AG09319 (cell line): ENCODE measurements around the gene PCMTD2.

Source experiments
- DNase-seq: peaks from one replicate; pipeline ENCODE4 v3.0.0-alpha.2; 2010; ENCODE audit warnings: low read depth; ENCODE audit errors: extremely low read depth
- CTCF ChIP-seq: IDR thresholded peaks from 2 replicates; pipeline ENCODE4 v1.5.1; 2011; ENCODE audit warnings: low read depth, mild to moderate bottlenecking, inconsistent platforms, low read length, moderate library complexity

Gene PCMTD2

DNA sequence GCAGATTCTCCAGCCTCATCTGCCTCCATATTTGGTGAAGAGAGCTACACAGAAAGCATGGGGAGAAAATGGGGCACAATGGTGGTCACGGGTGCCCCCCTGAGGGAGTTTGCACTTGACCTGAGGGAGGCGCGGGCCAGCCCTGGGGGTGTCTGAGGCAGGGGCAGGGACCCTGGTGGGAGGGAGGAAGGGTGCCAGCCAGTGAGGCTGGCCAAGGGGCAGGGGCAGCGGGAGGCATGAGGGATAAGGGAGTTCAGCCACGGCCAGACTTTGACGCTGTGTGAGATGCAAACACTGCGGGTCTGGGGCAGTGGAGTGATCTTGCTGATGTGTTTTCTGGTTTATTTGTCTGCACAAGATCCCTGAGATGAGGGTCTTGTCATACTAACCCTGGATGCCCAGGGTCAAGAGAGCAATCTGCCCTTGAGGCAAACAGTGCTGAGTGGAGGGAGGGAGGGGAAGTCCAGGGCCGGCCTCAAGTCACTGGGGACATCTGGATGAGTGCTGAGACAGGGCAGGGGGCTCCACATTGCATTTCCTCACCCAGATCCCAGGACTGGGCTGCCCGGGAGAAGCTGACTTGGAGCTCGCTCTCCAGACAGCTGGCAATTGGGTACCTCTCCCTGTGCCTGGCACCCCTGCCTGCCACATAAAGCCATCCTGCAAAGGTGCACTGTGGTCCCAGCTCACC is 8.8 kb upstream of the PCMTD2 start:
- TF ChIP-seq CTCF: no peak
- DNase-seq: no peak

DNA sequence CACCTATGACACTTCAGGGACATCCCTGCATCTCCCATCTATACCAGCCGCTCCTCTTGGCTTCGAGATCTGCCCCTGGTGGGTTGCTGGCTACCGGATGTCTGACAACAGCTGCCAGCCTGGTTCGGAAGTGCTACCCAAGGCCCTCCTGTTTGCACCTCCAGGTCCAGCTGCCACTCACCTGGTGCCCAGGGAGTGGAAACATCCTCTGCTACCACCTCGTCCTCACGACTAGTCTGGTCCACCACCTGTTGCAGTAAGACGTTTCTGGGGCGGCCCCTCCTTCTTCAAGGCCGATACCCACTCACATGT is 8.3 kb upstream of the PCMTD2 start:
- TF ChIP-seq CTCF: no peak
- DNase-seq: no peak

DNA sequence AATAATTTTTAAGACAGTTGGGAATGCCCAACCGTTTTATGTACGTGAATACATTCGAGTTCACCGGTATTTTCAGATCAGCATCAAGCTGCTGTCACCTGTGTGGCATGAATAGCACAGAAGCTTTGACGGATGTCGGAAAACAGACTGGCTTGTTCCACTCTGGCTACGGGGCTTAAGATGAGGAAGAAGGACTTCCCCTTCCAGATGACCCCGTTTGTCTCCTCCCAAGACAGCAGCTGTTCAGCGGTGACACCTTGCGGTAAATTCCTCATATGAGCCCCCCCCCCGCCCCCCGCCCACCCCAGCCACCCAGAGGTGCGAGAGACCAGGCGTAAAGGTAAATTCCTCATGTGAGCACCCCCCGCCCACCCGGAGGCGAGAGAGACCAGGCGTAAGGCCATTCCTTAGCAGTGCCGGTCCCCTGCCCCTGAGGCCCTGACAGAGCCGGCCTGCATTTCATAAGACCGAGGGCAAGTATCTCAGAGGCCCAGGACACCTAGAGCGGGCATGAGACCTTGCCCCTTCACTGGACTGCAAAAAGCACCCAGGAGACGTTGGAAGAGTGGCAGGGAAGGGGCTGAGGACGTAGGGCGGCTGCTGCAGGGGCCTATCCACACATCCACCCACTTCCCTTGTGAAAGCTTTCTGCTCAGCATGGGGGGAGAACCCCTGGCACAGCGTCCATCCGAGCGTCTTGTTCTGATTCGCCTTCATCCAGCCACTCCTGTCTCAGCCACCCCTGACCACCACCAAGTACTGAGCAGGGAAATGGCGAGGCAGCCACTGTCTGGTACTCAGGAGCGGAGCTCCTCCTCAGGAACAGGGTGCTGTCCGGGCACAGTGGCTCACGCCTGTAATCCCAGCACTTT is 7.3 kb upstream of the PCMTD2 start:
- TF ChIP-seq CTCF: no peak
- no peak for DNase-seq

DNA sequence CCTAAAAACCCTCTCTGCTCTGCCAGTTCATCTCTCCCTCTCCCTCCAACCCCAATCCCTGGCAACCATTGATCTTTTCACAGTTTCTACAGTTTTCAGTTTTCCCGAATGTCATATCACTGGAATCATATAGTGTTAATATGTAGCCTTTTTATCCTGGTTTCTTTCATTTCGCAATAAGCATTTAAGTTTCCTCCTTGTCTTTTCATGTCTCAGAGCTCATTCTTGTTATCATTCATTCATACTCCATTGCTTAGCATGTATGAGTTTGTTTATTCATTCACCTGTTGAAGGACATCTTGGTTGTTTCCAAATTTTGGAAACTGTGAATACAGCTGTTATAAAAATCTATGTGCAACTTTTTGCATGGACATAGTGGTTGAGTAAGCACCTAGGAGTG is 5.5 kb upstream of the PCMTD2 start:
- no peak for DNase-seq
- TF ChIP-seq CTCF: no peak

DNA sequence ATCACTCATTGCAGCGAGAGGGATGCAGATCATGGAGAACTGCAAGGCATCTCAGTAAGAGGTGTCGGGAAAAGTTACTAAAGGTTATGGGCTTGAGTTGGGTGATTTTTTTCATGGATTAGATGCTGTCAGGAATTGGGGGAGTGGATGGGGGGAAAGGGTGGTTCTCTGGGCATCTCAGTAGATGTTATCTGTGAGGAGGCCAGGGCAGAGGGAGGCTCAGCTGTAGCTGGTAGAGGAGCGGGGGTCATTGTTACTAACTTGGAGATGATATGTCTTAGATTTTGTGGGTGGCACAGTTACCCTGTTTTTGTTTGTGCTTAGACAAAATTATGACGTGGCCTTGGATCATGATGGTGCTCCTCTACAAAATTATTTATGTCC is 2.6 kb upstream of the PCMTD2 start:
- TF ChIP-seq CTCF: no peak
- DNase-seq: no peak

GRCh38 chr20:64253443-64253842 is 2.1 kb upstream of the PCMTD2 start:
- DNase-seq: no peak
- TF ChIP-seq CTCF: no peak

- no peak for TF ChIP-seq CTCF
- no peak for DNase-seq
These were observed 1.4 kb upstream of the PCMTD2 start for GRCh38 chr20:64254156-64254555.
